HG03565 (cell line): ENCODE data around the gene GPR37L1.

Experiments
- ATAC-seq: cut with Tn5 transposase; IDR thresholded peaks from one replicate; pipeline ENCODE4 v1.9.1; 2021; ENCODE audit warnings: mild to moderate bottlenecking, moderate library complexity; ENCODE audit not compliant: unreplicated experiment

GPR37L1 gene, protein sequence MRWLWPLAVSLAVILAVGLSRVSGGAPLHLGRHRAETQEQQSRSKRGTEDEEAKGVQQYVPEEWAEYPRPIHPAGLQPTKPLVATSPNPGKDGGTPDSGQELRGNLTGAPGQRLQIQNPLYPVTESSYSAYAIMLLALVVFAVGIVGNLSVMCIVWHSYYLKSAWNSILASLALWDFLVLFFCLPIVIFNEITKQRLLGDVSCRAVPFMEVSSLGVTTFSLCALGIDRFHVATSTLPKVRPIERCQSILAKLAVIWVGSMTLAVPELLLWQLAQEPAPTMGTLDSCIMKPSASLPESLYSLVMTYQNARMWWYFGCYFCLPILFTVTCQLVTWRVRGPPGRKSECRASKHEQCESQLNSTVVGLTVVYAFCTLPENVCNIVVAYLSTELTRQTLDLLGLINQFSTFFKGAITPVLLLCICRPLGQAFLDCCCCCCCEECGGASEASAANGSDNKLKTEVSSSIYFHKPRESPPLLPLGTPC

DNA sequence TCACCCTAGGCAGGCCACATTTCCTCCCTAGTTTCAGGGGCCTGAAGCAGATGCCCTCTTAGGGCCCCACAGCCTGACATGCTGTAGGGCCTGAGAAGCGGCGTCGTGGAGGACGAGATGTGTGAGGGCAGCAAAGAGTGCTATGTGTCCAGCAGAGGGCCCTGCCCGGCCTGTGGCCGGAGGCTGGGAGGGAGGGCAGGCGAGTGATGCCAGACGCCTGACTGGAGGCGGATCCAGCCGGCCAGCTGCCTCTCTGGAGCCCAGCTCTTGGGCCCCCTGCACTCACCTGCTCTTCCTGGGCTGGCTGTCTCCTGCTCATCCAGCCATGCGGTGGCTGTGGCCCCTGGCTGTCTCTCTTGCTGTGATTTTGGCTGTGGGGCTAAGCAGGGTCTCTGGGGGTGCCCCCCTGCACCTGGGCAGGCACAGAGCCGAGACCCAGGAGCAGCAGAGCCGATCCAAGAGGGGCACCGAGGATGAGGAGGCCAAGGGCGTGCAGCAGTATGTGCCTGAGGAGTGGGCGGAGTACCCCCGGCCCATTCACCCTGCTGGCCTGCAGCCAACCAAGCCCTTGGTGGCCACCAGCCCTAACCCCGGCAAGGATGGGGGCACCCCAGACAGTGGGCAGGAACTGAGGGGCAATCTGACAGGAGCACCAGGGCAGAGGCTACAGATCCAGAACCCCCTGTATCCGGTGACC, at the start of gene GPR37L1:
TSS of gene GPR37L1 (plus strand) at position 279 of the 697 bp plus-strand sequence. CDS start at position 326, 47 bp downstream.
- no peak for ATAC-seq

DNA sequence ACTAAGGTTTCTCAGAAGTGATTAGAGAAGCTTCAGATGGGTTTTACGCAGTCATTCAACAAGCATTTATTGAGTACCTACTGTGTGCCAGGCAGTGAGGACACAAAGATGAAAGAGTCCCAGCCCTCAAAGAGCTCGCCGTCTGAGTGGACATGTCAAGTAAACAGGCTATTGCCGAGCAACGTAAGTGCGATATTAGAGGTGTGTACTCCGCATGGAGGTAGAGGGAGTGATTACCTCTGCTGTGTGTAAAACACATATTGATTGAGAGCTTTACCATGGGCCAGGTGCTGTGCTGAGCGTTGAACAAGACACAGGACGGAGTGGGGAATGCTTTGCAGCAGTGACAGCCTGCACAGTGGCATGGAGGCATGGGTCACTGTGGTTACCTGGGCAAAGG, 49.5 kb upstream of the GPR37L1 start:
- no peak for ATAC-seq

DNA sequence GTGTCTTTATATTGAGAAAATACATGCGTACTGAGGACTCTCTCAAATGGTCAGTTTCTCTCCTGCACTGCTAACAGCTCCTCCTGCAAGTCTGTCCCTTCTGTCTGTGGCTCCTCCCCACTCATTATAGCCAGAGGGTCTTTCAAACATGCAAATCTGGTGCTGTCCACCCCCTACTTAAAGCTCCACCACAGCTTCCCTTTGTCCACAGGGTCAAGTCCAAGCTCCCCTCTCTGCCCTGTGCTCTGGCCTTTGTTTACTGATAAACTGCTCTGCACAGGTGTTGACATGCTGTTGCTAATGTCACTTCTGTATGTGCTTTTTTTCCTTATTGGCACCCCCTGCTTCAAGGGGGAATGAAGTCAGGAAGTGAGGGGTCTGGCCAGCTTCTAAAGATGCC, 47.7 kb upstream of the GPR37L1 start:
- no peak for ATAC-seq

DNA sequence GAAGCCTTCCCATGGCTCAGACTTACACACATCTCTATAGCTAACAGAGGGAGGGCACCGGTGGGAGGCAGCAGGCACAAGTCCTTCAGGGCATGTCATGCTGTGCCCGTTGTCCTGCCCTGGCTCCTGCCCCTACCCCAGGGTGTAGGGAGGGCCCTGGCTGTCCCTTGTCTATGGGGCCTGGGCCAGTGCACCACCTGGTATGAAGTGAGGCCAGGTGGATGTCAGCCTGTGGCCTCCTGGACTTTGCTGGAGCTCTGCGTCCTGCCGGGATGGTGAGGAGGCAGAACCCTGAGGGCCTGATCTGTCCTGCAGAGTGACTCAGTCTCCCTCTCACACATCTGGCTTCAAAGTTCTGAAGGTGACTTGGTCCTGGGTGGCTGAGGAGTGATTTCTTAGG, 47.3 kb upstream of the GPR37L1 start:
- ATAC-seq, result no peak

DNA sequence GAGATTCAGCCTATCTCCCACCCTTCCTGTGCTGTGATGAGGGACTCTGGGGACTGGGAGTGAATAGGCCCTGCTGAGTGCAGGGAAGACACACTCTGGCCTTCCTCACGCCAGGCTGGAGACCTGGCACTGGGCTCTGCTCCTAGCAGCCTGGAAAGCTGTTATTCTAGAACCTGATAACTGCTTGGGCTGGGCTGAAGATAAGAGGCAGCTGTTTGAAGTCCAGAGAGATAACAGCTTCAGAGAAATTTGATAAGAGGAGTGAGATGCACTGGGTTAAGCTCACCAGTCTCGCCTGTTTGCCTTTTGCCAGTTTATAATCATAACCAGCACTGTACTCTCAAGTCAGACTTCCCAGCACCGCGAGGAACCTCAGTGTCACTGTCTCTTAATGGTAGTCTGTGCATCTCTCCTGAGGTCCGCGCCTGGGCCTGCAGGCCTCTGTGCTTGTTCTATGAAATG, 46.6 kb upstream of the GPR37L1 start:
- ATAC-seq, result no peak

DNA sequence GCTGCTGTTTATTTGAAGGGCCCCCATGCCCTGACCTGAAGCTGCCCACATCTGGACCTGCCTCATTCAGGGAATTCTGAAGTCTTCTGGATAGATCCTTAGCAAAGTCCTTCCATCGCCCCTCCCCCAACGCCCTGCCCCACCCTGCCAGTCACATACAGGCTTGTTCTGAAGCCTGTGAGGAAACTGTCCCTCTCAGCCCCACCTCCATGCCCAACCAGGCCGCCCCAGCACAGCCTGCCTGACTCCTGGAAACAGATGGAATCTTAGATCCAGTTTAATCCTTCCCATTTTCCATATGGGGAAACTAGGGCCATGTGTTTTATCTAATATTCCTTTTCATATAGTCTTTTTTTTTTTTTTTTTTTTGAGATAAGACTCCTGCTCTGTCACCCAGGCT, 44.5 kb upstream of the GPR37L1 start:
- no peak for ATAC-seq

DNA sequence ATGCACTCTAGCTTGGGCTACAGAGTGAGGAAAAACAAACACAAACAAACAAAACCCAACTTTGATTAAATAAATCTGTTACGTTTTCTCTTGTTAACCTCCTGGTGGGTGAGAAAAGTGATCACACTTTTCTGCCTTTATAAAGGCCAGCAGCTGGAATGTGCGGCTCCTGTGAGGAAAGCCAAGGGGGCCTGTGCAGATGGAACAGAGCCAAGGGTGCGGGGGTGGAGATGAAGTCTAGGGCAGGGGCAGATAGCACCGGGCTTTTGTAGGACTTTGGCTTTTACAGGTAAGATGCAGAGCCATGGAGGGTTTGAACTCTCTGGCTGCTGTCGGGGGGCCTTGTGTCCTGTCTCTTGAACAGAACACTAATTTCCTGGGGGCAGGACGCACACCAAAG, 40.7 kb upstream of the GPR37L1 start:
- no peak for ATAC-seq

DNA sequence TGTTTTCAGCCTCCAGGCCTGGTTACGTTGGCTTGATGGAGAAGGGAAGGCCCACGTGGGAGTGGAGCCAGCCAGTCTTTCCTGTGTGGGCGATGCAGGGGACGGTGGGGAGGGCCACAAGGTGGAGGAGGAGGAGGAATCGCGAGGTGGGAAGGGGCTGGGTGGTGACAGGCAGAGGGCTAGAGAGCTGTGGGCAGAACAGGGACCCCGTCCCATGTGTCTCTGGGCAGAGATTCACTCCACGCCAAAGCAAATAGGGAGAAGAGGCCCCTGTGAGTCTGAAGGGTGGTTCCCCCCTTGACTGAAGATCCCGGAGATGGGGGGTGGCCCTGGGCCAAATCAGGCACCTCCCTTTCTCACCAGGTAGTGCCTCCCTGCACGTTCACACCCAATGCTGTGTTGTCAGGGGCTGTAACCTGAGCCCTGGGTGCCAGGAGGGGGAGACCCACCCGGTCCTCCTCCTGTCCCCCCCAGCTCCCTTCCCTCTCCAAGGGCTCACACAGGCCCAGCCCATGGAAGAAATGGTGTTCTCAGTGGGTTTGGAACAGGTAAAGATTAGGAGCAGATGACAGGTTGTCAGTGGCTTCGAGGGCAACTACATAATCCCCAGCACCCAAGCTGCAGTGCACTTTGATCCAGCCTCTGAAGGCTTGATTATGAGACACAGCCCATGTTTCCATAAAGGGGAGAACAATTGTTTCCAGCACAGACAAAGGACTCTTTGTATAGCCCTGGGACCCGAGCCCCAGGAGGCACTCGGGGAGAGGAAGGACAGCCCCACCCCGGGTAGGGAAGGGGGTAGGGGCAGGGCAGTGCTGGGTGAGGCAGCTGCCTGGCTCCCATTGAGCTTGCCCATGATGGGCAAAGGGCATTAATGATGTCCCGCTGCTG, 37.7 kb upstream of the GPR37L1 start:
- ATAC-seq, result no peak

DNA sequence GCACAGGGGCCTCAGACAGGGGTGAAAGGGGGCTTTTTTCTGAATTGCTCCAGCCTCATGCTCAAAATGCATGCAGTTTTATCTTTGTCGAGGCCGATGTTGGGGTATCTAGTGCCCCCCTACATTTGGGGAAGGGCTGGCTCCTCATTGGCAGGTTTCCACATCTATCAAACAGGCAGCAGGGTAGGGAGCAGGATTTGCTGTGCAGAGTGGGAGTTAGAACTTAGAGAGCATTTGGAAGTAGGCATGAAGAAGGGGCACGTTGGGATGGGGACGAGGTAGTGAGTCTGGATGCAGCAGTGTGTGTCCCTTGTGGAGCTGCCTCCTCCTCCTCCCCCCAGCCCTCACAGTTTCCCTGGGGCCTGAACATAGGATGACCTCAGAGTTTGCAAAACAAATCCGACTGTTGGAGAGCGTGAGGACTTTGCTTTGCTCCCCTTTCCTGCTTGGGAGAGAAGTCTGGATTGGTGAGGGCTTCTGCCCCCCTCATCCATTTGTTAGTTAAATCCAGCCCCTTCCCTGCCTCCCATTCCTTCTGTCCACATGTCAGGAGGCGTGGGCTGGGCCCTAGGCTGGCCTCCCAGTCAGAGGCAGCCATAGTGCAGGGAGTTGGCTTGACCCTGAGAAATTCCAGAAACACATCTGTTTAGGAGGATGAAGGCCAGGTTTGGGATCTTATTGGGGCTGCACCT, 36.9 kb upstream of the GPR37L1 start:
- no peak for ATAC-seq

DNA sequence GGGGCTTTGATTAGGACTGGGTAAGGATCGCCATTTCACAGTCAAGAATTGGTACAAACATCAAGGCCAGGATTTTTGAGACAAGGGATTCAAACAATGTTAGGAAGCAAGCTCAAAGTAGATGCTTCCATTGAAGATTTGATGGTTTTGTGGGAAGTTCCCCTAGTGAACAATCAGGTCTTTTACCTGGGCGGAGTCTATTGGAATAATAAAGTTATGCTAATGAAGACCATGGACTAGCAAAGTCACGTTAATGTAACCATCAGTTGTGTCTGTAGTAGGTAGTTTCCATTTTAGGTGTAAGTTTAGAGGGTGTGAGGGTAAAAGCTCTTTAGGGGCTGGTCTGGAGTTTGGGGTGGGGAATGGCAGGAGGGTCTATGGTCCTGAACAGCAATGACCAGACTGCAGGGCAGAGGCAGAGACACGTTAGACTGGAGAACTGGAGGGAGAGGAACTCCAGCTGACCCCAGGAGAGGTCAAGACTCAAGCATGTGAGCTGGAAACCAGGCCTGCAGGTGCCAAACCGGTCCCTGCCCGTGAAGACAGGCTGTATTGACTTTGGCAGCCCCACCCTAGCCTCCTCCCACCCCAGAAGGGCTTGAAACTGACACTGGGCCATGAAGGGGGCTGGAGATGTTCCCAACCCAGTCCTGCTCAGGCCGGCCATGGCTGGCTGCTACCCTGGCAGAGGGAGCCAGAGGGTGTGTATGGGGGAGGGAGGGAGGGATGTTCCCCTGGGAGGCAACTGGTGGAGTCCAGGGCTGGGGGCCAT, 36.0 kb upstream of the GPR37L1 start:
- no peak for ATAC-seq

DNA sequence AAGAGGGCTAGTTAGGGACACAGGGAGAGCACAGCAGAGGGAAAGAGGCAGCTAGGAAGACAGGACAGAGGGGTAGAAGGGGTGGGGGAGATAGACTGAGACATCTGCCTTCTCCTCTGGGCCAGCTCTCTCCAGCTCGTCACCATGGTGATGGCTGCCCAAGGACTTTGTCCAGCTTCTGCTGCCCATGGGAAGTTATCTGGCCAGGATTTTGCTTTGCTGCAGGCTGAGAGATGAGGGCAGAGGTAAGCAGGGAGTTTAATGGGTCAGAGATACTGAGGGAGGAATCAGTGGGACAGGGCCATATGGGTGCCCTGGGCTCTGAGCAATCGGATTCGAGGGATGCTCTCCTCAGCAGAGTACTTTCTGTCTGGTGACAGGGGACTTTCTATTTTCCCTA, 34.5 kb upstream of the GPR37L1 start:
- no peak for ATAC-seq

DNA sequence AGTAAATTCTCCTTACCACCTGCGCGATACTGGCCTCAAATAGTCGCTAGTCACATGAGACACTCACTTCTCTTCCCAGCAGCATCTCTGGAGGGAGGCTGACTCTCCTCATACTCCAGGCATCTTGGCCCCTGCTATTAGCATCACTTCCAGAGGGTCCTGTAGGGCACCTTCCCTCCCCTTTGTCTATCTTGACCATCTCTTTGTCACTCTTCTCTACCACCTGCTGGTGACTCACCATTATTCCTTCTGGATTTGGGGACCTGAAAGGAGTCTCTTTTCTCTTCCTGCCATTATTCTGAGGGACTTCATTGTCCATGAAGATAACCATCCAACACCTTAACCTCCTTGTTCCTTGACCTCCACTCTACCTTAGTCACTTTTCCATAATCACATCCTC, 31.7 kb upstream of the GPR37L1 start:
- ATAC-seq, result no peak

DNA sequence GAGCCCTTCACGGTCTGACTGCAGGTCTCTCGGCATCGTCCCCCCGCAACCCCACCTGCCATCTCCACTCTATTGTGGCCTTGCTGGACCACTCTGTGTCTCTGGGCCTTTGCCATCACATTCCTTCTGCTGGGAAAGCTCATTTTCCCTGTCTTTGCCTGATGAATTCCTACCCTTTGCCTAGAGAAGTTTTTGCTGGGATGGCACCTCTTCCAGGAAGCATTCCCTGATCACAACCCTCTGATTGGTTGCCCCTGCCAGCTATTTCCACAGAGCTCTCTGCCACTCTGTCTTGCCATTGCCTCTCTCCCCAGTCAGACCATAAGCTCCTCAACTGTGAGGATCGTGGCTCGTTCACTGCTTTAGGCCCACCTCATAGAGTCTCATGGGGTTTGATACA, 28.9 kb upstream of the GPR37L1 start:
- ATAC-seq, result no peak

DNA sequence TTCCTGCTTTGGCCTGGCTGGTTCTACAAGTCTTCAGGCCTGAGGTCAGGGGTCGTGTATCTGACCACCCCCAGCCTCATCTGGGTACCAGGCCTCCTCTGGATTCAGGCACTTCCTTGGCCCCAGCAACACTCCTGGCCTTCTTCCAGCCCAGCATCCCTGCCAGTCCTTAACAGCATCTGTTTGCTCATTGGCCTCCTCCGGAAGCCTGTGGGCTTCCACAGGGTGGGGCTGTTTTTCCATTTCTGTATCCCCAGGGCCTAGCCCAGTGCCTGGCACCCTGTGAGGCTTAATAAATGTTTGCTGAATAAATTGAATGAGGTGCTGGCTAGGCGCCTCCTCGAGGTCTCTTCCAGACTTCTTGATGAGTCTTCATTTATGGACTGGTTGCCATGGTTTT, 21.5 kb upstream of the GPR37L1 start:
- ATAC-seq, result no peak

DNA sequence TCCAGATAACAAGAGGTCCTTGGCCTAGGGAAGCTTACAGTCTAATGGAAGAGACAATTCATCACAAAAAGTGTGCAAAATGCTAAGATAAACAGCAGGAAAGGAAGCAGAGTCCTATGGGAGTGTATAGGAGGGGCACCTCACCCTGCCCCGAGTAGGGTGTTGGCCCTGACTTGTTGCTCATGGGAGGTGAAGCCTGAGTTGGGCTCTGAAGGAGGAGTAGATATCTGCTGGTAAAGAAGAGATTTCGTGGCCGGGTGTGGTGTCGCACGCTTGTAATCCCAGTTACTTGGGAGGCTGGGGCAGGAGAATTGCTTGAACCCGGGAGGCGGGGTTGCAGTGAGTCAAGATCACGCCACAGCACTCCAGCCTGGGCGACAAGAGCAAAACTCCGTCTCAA, 18.6 kb upstream of the GPR37L1 start:
- no peak for ATAC-seq

DNA sequence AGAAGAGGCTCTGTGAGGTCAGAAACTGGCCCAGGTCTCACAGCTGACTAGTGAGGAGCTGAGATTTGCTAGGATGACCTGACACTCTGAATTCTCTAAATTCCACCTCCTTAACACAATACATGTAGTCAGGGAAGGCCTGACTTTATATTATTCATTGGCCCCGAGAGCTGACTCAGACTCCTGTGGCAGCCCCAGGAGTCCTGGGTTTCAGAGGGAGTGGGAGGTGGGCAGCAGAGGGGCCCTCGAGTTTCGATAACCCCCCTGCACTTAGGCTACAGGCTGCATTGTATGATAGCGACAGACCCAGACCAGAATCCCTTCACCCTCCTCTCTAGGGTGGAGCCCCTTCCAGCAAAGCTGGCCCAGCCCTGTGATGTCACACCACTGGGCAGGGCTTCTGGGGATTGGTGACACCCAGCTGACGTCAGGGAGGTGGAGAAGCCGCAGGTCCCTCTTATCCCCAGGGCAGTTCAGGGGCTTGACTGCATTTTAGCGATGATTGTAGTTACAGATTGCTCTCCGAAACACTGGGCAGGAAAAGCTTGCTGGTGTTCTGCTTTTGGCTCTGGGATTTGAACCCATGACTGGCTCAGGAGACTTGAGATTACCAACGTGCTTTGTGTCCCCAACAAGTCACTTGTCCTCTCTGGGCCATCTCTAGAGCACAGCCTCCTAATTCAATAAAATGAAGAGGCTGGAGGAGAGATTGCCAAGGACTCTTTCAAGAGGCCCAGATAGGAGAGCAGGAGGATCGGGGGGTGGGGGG, 17.0 kb upstream of the GPR37L1 start:
- no peak for ATAC-seq

DNA sequence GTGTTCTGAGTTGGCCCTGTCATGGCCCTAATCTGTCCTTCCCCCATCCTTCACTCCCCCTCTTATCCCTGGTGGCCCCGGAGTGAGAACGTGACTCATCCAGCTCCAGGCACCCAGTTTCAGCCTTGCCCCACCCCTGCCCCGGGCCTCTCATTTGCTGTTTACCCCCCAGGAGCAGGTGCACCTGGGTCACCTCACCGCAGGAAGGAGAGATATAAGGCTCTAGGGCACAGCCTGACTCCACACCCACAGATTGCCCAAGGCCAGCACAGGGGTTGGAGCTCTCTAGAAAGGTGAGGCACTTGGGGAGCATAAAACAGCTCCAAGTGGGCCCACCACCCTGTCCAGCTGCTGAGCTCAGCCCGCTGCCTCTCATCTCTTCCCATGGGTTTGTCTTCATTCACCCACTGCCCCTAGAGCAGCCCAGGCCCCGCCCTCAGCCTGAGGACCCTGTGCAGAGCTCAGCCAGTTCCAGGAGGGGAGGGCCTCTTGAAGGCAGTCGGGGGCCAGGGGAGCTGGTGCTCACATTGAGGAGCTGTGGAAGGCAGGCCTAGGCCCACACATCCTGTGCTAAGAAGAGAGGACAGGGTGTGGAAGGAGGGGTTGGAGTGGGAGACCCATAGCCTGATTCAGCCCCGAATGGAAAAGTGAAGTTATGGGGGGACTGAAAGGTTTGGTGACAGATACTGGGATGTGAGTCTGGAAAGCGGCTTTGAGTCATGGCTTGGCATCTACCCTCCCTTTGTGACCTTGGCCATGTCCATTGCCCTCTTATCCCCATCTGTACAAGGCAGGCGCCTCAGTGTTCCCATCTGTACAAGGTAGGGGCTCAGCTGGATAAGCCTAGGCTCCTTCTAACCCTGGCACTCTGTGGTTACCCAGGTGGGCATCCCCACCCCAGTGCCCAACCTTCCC, 16.1 kb upstream of the GPR37L1 start:
- ATAC-seq, result no peak

DNA sequence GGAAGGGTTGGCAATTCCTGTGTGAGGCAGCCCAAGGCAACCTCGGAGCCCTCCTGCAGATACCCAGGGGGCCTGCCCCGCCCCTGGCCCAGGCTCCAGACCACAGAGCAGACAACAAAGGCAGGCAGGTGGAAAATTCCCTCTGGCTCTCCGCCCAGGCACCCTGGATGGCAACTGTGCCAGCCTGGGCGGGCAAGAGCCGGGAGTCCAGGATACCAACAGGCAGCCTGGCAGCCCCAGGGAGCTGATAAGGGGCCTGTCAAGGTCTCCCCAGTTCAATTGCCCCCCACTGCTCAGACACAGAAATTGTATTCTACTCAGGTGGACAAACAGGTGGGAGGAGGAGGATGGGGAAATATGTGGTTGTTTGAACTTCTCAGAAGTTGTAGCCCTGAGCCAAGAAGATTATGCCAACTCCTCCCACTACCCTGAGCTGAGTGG, 15.4 kb upstream of the GPR37L1 start:
- ATAC-seq, result no peak
